Measurements from ENCODE around the gene SLC49A3. TPM values are rescaled to one million over a fixed set of nuclear protein-coding genes. Genes with fewer than 3 reads are reported as not detected.
"Not testable (repeated sequence)": the region's sequence is repeated elsewhere in the genome, so short reads cannot be mapped to it uniquely, and the experiment has no call there.

The SLC49A3 gene
- total RNA-seq, 1 experiment from 2014 or later = not detected

- no peak for DNase-seq (ENCODE audit: low read depth)
Observed at GRCh38 chr4:703336-704197, 14.6 kb upstream of the SLC49A3 start.

- no peak for DNase-seq (ENCODE audit: low read depth)
Observed at GRCh38 chr4:702618-703048, 13.7 kb upstream of the SLC49A3 start.

GRCh38 chr4:700587-701264, 11.8 kb upstream of the SLC49A3 start:
- no peak for DNase-seq (ENCODE audit: low read depth)

GRCh38 chr4:699816-700580, 11.0 kb upstream of the SLC49A3 start:
- no peak for DNase-seq (ENCODE audit: low read depth)

- DNase-seq (ENCODE audit: low read depth) = not testable (repeated sequence)
Observed at GRCh38 chr4:694341-694940, 5.5 kb upstream of the SLC49A3 start.

GRCh38 chr4:692771-693554, 4.0 kb upstream of the SLC49A3 start:
- DNase-seq (ENCODE audit: low read depth) = no peak

GRCh38 chr4:689723-690122, 772 bp upstream of the SLC49A3 start:
- DNase-seq (ENCODE audit: low read depth) = no peak

GRCh38 chr4:687971-688853, 739 bp downstream of the SLC49A3 start:
- no peak for DNase-seq (ENCODE audit: low read depth)

GRCh38 chr4:687048-687970, 1.6 kb downstream of the SLC49A3 start:
- peak; percentile 65 for DNase-seq (ENCODE audit: low read depth)

GRCh38 chr4:686413-687040, 2.4 kb downstream of the SLC49A3 start:
- no peak for DNase-seq (ENCODE audit: low read depth)

GRCh38 chr4:685679-686412, 3.1 kb downstream of the SLC49A3 start:
- no peak for DNase-seq (ENCODE audit: low read depth)

- no peak for DNase-seq (ENCODE audit: low read depth)
Observed at GRCh38 chr4:684623-685327, 4.2 kb downstream of the SLC49A3 start.

GRCh38 chr4:683982-684622, 4.8 kb downstream of the SLC49A3 start:
- DNase-seq (ENCODE audit: low read depth) = no peak

- DNase-seq (ENCODE audit: low read depth) = no peak
Observed at GRCh38 chr4:683247-683897, 5.6 kb downstream of the SLC49A3 start.

- no peak for DNase-seq (ENCODE audit: low read depth)
Observed at GRCh38 chr4:682490-683172, 6.3 kb downstream of the SLC49A3 start.

Measured in RPMI7951 (cell line).